Epidermal melanocyte (primary cell): ENCODE results near the gene PCSK9.

Experiments used
- DNase-seq: peaks from one replicate; pipeline ENCODE4 v3.0.0; 2011; ENCODE audit warnings: low spot score; ENCODE audit not compliant: insufficient read length

Gene PCSK9

DNA sequence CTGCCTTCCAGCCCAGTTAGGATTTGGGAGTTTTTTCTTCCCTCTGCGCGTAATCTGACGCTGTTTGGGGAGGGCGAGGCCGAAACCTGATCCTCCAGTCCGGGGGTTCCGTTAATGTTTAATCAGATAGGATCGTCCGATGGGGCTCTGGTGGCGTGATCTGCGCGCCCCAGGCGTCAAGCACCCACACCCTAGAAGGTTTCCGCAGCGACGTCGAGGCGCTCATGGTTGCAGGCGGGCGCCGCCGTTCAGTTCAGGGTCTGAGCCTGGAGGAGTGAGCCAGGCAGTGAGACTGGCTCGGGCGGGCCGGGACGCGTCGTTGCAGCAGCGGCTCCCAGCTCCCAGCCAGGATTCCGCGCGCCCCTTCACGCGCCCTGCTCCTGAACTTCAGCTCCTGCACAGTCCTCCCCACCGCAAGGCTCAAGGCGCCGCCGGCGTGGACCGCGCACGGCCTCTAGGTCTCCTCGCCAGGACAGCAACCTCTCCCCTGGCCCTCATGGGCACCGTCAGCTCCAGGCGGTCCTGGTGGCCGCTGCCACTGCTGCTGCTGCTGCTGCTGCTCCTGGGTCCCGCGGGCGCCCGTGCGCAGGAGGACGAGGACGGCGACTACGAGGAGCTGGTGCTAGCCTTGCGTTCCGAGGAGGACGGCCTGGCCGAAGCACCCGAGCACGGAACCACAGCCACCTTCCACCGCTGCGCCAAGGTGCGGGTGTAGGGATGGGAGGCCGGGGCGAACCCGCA, at the start of gene PCSK9:
Gene PCSK9, plus strand, starts transcription at position 207 of the 741 bp plus-strand sequence. Its CDS starts 290 bp downstream, at position 497.
- no peak for DNase-seq

DNA sequence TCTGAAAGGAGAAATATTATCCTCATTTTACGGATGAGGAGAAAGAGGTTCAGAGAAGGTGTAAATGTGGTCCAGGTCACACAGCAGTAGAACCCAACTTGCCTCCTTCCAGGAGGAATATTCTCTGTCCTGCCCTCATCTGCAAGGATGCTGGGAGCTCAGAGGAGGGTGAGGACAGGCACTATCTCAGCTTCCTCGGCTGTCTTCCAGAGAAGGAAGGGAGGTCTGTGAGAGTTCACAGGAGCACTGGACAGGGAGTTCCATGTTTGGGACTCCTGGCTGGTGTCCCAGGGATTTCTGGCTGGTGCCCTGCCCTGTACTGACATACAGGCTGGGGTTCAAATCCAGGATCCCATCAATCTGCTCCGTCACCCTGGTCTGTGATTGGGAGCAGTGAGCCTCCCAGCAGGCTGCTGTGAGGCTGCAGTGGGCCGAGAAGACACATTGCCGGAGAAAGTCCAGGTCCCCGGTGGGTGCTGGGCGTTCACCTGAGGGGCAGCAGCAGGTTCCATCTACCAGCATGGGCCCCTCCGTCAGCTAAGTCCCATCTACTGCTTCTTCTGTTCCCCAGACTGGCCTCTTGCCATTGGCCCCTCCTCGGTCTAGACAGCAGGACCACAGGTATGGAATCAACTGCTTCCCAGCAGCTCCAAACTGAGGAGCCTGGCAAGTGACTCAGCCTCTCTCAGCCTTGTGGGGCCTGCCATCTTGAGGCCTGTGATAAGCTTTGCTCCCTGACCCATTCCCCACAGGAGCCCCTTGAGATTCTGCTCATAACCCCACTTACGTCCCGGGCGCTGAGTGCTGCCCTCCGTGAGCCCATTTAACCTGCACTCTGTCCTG, 49.2 kb upstream of the PCSK9 start:
- no peak for DNase-seq

DNA sequence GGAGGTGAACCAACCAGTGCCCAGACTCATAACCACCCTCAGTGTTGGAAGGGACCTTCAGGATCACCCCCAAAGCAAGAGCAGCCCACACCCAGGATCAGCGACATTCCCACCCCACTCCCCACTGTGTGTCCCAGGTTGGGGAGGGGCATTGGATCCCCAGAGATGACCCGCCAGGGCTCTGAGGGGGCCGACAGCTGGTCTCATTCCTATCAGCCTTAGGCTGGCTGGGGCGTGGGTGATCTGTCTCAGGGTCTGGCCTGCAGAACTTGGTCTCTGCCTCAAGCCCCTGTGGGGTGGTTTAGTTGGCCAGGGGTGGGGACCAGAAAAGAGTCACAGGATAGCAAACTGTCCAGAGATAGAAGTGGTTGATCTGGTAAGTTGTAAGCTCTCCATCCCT, 48.4 kb upstream of the PCSK9 start:
- DNase-seq: no peak

DNA sequence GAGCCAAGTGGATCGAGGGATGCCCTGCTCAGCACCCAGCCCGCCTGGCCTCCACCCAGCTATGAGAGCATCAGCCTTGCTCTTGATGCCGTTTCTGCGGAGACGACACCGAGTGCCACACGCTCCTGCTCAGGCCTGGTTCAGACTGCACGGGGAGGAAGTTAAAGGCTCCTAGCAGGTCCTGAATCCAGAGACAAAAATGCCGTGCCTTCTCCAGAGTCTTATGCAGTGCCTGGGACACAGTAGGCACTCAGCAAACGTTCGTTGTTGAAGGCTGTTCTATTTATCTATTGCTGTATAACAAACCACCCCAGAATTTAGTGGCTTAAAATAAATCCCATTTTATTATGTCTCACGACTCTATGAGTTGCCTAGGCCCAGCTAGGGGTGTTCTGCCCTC, 47.4 kb upstream of the PCSK9 start:
- no peak for DNase-seq

DNA sequence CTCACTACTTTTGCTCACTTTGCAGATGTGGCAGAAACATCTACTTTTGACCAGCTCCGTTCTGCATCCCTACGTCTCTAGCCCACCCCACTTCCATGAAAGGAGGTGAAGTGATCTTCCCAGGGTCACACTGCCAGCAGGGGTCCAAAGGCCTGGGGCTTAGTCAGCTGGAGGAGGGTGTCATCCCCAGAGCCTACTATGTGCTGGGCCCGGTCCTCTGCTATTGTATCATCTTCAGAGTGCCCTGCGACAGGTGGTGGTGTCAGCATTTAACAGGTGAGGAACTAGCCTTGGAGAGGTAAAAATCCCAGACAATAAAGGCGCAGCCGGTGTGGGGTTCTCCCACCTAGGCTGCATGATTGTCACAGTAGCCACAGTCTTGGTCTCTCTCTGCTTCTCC, 46.2 kb upstream of the PCSK9 start:
- no peak for DNase-seq

DNA sequence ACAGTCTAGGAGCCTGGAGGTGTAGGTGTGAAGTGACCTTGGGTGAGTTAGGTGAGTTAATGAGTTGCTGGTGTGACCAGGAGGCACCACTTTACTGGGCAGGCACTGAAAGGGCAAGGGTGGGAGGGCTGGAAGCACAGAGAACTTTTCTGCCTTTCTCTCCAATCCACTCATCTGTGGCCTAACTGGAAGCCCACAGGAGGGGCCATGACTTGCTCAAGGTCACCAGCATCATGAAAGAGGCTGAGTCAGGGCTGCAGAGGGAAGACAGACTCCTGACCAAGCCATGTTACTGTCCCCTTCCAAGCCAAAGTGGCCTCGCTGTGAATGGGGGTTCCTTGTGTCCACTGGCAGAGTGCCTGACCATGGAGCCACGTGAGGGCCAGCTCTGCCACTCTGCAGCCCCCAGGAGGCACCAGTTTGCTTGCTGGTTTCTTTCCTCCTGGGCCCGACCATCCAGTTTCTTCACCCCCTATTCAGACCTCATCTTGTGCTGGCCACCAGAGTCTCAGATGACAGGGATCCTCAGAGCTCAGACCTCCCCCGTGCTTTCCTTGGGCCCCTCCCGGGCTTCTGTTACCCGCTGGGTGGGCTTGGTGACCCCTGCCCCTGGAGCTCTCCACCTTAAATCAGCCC, 44.9 kb upstream of the PCSK9 start:
- no peak for DNase-seq

DNA sequence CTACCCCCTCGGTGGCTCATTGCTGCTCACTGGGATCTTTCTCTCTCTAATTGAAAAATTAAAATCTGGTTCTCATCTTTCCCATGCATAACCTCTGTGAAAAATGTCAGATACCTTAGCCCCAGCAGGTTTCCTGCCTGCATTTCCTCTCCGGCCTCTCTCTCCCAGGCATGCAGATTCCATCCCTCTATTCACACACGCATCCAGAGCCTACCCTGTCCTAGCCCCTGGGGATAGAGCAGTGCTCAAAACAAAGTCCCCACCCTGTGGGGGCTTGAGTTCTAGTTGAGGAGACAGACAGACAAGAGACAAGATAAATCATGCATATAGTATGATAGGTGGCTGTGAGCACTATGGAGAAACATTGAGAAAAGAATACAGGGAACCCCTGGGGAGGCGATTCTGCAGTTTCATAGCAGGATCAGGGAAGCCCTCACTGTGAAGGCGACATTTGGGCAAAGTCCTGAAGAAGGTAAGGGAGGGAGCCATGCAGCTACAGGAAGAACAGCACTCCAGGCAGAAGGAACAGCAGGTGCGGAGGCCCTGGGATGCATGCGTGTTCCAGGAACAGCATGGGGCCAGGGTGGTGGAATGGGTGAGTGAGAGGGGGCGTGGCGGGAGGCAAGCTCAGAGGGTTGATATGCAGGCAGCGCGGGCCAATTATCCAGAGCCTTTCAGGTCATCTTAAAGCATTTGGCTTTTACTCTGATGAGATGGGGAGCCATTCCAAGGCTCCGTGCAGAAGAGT, 44.2 kb upstream of the PCSK9 start:
- no peak for DNase-seq

DNA sequence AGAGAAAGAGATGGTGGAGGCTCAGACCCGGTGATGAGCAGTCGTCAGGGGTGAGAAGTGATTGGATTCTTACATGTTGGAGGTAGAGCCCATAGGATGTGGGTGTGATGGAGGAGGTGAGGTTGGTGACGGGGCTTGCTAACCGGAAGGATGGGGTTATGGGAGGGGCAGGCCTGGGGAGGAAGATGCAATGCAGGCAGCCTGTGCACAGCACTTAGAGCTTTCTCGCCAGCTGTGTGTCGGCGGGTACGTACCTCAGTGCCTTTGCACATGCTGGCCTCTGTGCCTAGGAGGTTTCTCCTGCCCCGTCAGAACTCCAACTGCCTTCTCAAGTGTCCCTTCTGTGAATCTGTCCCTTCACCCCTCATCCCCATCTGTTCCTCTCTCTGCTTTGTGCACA, 43.5 kb upstream of the PCSK9 start:
- DNase-seq: no peak

DNA sequence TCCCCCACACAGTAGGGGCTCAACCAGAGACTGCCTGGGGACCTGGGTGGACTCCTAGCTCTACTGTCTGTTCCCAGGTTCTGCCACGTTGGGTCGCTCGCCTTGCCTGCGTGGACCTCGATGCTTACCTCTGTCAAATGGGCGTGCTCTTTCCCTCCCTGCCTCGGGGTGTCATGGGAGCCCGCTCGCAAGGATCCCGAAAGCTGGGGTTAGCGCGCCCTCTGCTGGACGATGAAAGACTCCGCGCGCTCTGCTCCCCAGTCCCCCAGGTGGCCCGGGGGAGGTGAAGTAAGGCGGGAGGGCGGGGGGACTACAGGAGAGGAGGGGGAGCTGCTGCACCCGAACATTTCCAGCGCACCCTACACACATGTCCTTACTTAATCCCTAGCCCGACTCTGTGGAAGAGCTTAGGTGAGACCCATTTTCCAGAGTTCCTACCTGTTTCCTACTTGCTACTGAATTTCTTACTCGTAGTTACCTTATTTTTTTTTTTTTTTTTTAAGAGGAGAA, 42.9 kb upstream of the PCSK9 start:
- peak; percentile 88 for DNase-seq

DNA sequence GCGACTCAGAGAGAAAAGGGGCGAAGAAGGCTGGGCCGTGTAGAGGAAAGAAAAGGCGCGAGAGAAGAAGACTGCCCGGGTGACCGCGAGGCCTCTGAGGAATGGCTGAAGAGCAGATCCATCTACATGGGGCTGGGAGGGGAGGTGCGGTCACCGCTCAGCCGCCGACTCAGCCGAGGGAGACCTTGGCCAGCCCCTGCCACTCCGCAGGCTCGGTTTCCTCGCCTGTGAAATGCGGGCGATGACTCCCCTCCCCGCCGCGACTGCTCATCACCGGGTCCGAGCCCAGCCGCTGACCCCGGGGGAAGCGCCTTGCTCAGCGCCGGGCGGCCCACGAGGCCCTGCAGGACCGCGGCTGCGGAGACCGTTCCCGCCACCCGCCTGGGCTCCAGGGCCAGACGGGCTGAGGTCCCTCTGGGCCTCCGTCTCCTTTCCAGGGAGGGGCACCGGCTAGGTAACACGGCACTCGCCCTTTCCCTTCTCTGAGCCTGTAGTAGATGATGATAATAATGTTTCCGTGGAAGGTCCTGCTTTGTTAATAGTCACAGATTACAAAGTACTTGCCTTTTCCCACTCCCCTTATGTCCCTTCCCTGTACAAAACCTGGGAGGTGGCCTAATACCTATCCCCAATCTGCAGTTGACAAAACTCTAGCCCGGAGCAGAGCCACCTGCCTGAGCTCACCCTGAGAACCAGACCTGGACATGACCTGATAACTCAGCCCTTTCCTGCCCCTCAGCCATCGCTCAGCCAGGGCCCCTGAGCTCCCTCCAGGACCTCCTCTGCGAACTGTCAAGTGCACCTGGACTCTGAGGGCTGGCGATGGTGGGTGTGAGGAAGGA, 42.3 kb upstream of the PCSK9 start:
- no peak for DNase-seq

DNA sequence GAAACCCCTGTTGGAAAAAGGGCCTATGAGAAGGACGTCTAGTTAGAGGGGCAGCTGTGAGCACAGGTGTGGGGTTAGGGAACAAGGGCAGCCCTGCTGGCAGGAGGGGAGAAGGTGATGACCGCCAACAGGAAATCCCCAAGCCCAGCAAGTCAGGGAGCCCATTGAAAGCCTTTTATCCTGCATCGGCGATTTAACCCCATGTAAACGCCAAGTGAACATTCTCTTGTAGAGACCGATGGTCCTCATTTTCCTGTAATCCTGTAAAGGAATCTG, 41.7 kb upstream of the PCSK9 start:
- no peak for DNase-seq

DNA sequence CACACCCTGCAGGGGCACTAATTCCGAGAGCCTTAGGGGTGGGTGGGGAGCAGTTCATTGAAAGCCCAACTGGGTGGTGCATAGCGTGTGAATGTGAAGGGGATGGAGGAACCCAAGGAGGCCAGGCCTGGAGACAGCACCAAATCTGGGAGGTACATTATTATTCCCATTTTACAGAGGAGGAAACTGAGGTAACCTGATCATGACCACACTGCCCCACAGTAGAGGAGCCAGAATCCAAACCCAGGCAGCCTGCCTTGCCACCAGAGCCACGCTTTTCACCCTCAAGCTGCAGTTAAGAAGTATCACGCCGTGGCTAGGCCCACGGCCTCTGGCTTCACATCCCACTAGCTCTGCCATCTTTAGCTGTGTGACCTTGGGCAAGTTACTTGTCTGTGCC, 41.2 kb upstream of the PCSK9 start:
- DNase-seq: no peak

DNA sequence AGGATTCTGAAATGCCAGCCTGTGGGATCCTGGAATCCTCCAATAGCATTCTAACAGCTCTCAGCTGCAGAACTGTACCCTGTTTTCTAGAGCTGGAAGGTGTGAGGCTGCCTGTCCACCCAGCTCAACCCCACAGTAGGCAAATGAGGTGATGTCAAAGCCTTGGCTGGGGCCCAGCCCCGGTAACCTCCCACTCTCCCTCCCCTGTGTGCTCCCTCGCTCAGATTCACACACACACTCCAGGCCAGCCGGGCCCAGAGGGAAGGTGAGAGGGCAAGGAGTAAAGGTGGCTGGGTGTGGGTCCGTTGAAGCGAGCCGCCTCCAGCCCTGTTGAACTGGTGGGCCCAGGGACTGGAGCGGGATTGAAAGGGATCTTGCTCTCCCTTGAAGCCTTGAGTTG, 40.7 kb upstream of the PCSK9 start, which contains the start of gene BSND:
Gene BSND, plus strand, starts transcription at position 257 of the 400 bp plus-strand sequence. CDS start 254 bp downstream, outside the sequence.
- no peak for DNase-seq

DNA sequence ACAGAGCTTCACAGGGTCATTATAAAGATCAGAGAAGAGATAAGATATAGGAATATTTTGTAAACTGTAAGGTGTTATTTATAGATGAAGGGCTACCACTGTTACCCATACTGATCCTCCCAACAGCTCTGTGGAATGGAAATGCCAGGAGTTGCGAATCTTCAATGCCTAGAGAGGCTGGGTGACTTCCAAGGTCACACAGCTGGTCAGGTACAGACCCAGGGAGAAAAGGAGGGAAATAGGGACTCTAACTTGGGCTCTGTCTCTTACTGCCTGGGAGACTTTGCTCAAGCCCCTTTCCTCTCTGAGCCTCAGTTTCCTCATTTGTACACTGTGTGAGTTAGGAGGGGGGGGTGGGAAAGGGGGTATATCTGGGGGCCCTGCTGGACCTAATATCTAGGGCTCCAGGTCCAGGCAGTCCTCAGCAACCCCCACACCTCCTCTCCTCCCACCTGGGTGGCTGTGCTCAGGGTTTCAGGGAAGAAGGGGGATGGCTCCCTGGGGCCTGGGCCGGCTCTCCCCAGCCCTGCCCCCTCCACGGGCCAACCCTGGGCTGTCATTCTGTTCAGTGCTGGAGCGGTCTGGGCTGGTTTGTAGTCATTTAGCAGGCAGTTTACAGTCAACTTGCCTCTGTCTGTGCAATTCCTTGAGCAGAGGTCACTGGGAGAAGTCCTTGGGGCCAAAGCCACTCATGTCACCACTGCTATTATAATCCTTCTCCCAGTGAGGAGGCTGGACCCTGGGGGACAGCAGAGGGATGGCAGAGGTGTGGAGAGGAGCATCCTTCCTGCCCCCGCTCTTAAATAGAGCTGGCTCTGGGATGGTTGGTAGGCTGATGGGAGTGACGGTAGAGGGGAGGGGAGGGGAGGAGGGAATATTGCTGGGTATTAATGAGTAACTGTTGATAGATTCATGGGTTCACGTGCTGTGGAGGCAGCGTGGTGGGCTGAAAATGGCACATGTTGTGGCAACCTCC, 39.0 kb upstream of the PCSK9 start:
- no peak for DNase-seq

DNA sequence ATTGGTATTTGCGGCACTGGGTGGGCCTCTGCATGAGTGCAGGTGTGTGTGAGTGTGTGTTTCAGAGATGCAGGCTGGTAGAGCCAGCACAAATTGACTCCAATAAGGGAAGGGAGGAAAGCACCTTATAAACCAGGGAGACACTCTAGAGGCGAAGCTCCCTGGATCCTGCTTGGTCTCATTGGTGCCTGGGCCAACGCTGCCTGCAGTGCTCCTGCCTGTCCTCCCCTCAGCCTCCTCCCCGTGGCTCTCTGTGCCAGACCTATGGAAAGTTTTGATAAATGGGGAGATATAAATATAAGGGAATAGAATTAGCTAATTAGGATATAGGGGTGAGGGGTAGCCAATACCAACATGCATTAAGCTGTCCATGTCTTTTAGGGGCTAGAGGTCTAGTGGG, 38.0 kb upstream of the PCSK9 start:
- no peak for DNase-seq

DNA sequence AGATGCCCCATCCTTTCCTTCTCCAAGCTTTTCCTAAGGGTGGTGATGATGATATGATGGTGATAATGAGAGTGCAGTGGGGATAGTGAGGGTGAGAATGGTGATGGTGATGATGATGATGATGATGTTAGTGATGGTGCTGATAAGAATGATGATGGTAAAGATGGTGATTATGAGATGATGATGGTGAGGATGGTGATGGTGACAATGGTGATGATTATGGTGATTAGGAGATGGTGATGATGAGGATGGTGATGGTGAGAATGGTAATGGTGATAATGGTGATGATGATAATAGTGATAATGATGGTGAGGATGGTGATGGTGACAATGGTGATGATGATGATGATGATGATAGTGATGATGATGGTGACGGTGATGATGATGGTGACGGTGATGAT, 36.7 kb upstream of the PCSK9 start:
- DNase-seq: no peak

DNA sequence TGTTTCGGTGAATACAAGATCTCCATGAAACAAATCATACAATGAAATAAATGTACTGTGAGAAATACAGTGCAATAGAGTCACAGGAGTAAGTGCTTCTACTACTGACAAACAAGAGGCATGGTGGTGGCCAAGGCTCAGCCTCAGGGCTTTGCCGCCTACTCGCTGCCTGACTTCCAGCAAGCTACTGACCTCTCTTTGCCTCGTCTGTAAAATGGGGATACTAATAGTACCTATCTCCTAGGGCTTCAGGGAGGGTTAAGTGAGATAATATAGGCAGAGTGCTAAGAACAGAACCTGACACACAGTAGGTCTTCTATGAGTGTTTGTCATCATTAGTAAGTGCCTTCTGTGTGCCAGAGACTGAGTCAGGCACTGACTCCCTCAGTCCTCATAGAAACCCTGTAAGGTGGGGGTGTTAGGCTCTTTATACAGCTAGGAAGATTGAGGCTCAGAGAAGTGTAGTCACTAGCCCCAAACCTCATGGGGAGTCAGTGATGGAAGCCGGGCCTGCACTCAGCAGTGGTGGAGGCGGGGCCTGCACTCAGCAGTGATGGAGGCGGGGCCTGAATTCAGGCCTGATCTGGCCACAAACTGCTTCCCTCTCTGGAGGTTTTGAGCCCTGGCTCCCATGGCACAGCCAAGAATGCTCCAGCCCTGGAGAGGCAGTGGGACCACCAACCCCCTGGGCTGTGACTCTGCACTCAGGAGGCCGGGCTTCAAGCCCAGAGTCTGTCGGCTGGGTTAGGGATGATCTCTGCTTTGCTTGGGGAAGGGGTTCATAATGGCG, 33.8 kb upstream of the PCSK9 start:
- DNase-seq: no peak

DNA sequence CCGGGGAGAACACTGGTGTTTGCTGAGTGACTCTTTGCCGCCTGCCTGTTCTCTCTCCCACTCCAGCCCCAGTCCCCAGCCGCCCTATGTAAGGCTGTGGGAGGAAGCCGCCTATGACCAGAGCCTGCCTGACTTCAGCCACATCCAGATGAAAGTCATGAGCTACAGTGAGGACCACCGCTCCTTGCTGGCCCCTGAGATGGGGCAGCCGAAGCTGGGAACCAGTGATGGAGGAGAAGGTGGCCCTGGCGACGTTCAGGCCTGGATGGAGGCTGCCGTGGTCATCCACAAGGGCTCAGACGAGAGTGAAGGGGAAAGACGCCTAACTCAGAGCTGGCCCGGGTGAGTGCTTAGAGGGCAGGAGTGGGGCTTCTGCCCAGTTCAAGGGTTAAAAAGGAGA, 32.4 kb upstream of the PCSK9 start:
- no peak for DNase-seq

DNA sequence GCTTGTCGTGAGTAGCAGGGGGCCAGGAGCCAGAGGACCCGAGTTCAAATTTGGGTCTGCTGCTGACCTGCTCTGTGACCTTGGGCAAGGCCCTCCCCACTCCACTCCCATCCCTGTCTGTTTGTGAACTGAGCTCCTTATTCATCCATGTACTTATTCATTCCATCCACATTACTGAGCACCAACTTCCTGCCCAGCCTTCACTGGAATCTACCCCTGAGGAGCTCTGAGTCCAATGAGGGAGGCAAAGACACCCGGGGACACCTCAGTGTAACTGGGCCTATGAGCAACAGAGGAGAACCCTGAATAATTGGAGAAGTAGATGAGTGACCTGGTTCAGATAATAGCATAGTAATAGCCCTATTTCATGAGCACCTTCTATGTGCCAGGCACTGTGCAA, 31.7 kb upstream of the PCSK9 start:
- DNase-seq: no peak
